Measurements from ENCODE around the gene NHSL2. TPM values are rescaled to one million over a fixed set of nuclear protein-coding genes. Genes with fewer than 3 reads are reported as not detected.

NHSL2 gene
- total RNA-seq, 1 donor from 2014 or later, result 0.07 TPM

GRCh38 chrX:72121383-72121782 is 210.7 kb downstream of the NHSL2 start:
- no peak overlapping the region for H3K4me3 Mint-ChIP-seq
- H3K27me3 Mint-ChIP-seq, result peaks cover 35% of the 10 kb centered on the region
- peak; percentile 74 for DNase-seq
- no peak overlapping the region for H3K27ac Mint-ChIP-seq
- H3K36me3 Mint-ChIP-seq (ENCODE audit: low read depth), result no peaks in the 10 kb centered on the region
- intact Hi-C loops (cut with micrococcal nuclease), result no loop called here
- H3K4me1 Mint-ChIP-seq, result peaks cover 18% of the 10 kb centered on the region
- no peaks in the 10 kb centered on the region for H3K9me3 Mint-ChIP-seq

DNA sequence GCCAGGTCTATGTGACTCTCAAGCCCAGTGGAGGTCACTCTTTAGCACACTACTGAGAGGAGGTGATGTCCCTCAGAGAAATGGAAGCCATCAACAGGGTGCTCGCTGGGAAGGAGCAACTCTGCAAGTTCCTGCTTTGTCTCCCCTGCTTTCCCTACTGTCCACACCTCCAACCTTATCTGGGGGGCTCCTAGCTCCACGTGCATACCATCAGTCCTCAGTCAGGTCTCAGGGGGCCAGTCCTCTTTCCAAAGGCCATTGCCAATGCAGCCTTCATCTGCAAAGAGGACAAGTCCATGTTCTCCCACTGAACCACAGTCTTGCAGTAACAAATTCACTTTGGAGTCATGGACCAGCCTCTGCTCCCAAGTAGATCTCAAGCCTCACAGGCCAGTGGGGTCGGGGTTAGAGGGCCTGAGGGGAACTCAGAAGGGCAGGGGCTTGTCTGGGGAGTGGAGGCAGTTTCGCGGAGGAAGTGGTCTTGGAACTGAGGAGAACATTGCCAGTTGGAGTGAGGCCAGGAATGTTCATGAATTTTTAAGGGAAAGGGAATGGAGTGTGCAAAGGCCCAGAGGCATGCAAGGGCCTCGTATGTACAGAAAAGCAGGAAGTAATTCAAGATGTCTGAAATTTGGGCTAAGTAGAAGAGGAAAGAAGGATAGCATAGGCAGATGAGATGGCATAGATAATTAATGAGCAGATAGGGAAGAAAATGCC is 212.1 kb downstream of the NHSL2 start:
- peaks cover 23% of the 10 kb centered on the region for H3K4me1 Mint-ChIP-seq
- no peaks in the 10 kb centered on the region for H3K9me3 Mint-ChIP-seq
- no peak for DNase-seq
- no peak overlapping the region for H3K27ac Mint-ChIP-seq
- H3K27me3 Mint-ChIP-seq, result peaks cover 39% of the 10 kb centered on the region
- H3K36me3 Mint-ChIP-seq (ENCODE audit: low read depth), result no peaks in the 10 kb centered on the region
- intact Hi-C loops (cut with micrococcal nuclease), result no loop called here
- H3K4me3 Mint-ChIP-seq, result no peak overlapping the region

DNA sequence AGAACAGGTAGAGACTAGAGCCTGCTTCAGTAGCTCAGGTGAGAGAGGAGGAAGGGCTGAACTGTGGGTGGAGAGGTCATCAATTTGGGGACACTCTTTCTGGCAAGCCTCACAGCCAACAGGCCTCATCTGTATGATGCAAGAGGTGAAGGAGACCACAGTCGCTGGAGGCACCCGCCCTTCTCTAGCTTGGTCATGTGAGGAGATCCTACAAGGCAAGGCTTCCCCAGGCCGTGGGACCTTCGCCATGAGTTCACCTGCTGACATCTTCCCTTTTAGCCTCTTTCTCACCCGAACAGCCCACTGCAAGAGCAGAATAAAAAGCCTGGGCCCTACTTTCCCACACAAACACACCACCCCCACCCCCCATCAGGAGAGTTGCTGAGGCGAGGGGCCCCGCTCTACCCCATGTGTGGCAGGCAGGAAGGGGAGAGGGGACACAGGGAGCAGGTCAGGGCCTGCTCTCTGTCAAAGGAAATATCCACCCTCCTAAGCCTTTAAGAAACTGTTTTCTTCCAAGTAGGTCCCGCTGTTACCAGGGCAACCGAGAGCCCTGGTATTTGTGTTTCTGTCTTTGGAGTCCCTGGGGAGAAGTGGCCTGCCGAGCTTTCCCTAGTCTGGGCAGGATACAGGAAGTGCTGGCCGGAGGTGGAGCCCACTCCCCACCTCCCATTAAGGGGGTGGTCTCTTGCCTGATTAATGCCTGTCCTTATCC is 213.0 kb downstream of the NHSL2 start:
- Mint-ChIP-seq H3K27me3 (peaks cover 42% of the 10 kb centered on the region), H3K9me3 (no peaks in the 10 kb centered on the region), H3K4me3 (no peak overlapping the region), H3K4me1 (peaks cover 23% of the 10 kb centered on the region), H3K27ac (no peak overlapping the region), H3K36me3 (ENCODE audit: low read depth) (no peaks in the 10 kb centered on the region)
- intact Hi-C loops (cut with micrococcal nuclease), result no loop called here
- DNase-seq, result no peak

GRCh38 chrX:72124540-72125201 is 214.0 kb downstream of the NHSL2 start:
- no peak for DNase-seq
- Mint-ChIP-seq H3K36me3 (ENCODE audit: low read depth) (no peaks in the 10 kb centered on the region), H3K27ac (no peak overlapping the region), H3K4me3 (no peak overlapping the region), H3K9me3 (no peaks in the 10 kb centered on the region), H3K27me3 (peaks cover 51% of the 10 kb centered on the region), H3K4me1 (peaks cover 23% of the 10 kb centered on the region)
- intact Hi-C loops (cut with micrococcal nuclease), result no loop called here

DNA sequence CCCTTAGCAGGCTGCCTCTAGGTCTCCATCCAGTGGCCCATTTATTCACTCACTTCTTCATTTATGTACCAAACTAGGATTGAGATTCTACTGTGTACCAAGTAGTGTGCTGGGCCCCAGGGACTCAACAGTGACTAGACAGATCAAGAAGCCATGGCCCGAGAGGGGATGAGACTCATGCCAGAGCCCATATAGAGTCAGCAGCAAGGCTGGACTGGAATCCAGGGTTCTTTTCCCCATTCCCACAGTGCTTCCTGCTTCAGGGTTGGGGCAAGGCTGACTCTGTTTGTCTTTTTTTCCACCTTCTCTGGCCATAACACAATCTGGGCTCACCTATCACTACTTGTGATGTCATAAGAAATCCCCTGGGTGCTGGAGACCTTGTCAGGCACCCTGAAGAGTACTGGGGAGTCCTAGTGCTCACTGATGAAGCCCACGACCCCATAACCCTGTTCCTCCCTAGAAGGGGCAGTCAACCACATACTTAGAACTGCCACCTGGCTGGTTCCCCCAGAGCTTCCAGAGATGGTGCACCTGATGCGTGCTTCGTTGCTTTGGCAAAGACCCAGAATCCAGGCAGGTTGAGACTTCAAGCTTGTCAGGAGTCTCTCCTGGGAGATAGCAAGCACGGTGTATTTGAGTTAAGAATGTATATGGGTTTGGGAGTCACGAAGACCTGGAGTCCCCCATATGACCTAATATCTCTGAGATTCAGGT is 214.8 kb downstream of the NHSL2 start:
- Mint-ChIP-seq H3K27me3 (peaks cover 51% of the 10 kb centered on the region), H3K9me3 (no peaks in the 10 kb centered on the region), H3K4me1 (peaks cover 21% of the 10 kb centered on the region), H3K36me3 (ENCODE audit: low read depth) (no peaks in the 10 kb centered on the region), H3K4me3 (no peak overlapping the region), H3K27ac (no peak overlapping the region)
- intact Hi-C loops (cut with micrococcal nuclease), result loop anchor here (1.0 kb wide), 2 partner anchors 107 to 126 kb away; no protein-coding TSS in a partner anchor
- no peak for DNase-seq

GRCh38 chrX:72126048-72126415 is 215.4 kb downstream of the NHSL2 start:
- peaks cover 52% of the 10 kb centered on the region for H3K27me3 Mint-ChIP-seq

GRCh38 chrX:72126539-72127140 is 216.0 kb downstream of the NHSL2 start:
- H3K27ac Mint-ChIP-seq, result no peak overlapping the region
- no peak overlapping the region for H3K4me3 Mint-ChIP-seq
- DNase-seq, result peak; percentile 94
- H3K27me3 Mint-ChIP-seq, result peaks cover 55% of the 10 kb centered on the region
- peaks cover 18% of the 10 kb centered on the region for H3K4me1 Mint-ChIP-seq
- intact Hi-C loops (cut with micrococcal nuclease), result loop anchor here (1.0 kb wide), 2 partner anchors 108 to 127 kb away; no protein-coding TSS in a partner anchor
- no peaks in the 10 kb centered on the region for H3K9me3 Mint-ChIP-seq
- no peaks in the 10 kb centered on the region for H3K36me3 Mint-ChIP-seq (ENCODE audit: low read depth)

More at GRCh38 chrX:72126048-72126415, 215.4 kb downstream of the NHSL2 start:
- no peak overlapping the region for H3K27ac Mint-ChIP-seq
- intact Hi-C loops (cut with micrococcal nuclease), result loop anchor here (1.0 kb wide), 2 partner anchors 108 to 127 kb away; no protein-coding TSS in a partner anchor
- H3K4me1 Mint-ChIP-seq, result peaks cover 21% of the 10 kb centered on the region
- H3K4me3 Mint-ChIP-seq, result no peak overlapping the region
- no peaks in the 10 kb centered on the region for H3K9me3 Mint-ChIP-seq
- DNase-seq, result no peak
- no peaks in the 10 kb centered on the region for H3K36me3 Mint-ChIP-seq (ENCODE audit: low read depth)

DNA sequence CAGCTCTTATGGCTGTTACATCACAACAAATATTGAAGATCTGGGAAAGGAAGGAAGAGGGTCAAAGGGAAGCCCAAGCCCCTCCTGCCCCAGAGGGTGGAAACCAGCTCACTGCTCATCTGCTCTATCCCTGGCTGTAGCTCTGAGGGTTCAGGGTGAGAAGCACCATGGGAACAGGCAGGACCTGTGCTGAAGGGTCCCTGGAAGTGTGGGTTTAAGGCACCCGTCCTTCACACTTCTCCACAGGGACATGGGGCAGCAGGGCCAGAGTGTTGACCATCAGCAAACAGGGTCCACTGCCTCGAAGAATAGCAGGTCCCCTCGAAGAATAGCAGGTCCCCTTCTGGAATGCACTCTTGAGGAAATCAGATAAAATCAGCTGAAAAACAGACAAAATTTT is 216.7 kb downstream of the NHSL2 start:
- Mint-ChIP-seq H3K27ac (no peak overlapping the region), H3K9me3 (no peaks in the 10 kb centered on the region), H3K4me1 (peaks cover 20% of the 10 kb centered on the region), H3K36me3 (ENCODE audit: low read depth) (no peaks in the 10 kb centered on the region), H3K27me3 (peaks cover 58% of the 10 kb centered on the region), H3K4me3 (no peak overlapping the region)
- DNase-seq, result no peak
- intact Hi-C loops (cut with micrococcal nuclease), result no loop called here

- DNase-seq, result no peak
- H3K27me3 Mint-ChIP-seq, result peaks cover 64% of the 10 kb centered on the region
- intact Hi-C loops (cut with micrococcal nuclease), result no loop called here
- no peaks in the 10 kb centered on the region for H3K36me3 Mint-ChIP-seq (ENCODE audit: low read depth)
- no peaks in the 10 kb centered on the region for H3K9me3 Mint-ChIP-seq
- no peak overlapping the region for H3K4me3 Mint-ChIP-seq
- H3K27ac Mint-ChIP-seq, result no peak overlapping the region
- H3K4me1 Mint-ChIP-seq, result peaks cover 14% of the 10 kb centered on the region
Measured at GRCh38 chrX:72128183-72128834, 217.7 kb downstream of the NHSL2 start.

- no peaks in the 10 kb centered on the region for H3K9me3 Mint-ChIP-seq
- intact Hi-C loops (cut with micrococcal nuclease), result no loop called here
- no peak overlapping the region for H3K4me3 Mint-ChIP-seq
- peaks cover 69% of the 10 kb centered on the region for H3K27me3 Mint-ChIP-seq
- DNase-seq, result peak; percentile 67
- H3K27ac Mint-ChIP-seq, result no peak overlapping the region
- peaks cover 11% of the 10 kb centered on the region for H3K4me1 Mint-ChIP-seq
- no peaks in the 10 kb centered on the region for H3K36me3 Mint-ChIP-seq (ENCODE audit: low read depth)
Measured at GRCh38 chrX:72128881-72129280, 218.2 kb downstream of the NHSL2 start.

- H3K27me3 Mint-ChIP-seq, result peaks cover 64% of the 10 kb centered on the region
- intact Hi-C loops (cut with micrococcal nuclease), result no loop called here
- no peak overlapping the region for H3K27ac Mint-ChIP-seq
- no peaks in the 10 kb centered on the region for H3K36me3 Mint-ChIP-seq (ENCODE audit: low read depth)
- H3K4me3 Mint-ChIP-seq, result no peak overlapping the region
- DNase-seq, result no peak
- H3K4me1 Mint-ChIP-seq, result peaks cover 8% of the 10 kb centered on the region
- no peaks in the 10 kb centered on the region for H3K9me3 Mint-ChIP-seq
Measured at GRCh38 chrX:72129661-72130060, 219.0 kb downstream of the NHSL2 start.

DNA sequence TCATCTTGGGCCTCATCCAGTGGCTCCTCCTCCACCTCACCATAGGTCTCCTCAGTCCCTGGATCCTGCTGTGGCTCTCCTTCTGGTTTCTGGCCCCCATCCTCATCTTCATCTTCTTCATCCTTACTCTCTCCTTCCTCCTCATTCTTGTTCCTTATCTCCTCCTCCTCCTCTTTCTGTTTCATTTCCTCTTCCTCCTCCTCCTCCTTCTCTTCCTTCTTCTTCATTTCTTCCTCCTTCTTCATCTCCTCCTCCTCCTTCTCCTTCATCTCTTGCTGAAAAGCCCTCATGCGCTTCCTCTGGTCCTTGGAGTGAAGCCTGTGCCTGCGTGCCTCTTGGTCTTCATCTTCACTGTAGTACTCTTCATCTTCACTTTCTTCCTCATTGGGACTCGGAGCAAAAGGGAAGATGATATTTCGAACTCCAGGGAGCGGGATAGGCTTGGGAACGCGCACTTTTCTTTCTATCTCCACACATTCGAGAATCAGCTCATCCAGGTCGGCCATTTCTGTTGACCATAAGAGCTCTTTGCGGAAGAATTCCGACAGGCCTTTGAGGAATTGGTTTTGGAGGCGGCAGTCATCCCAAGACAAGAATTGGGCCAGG is 219.6 kb downstream of the NHSL2 start:
- intact Hi-C loops (cut with micrococcal nuclease), result no loop called here
- H3K36me3 Mint-ChIP-seq (ENCODE audit: low read depth), result no peaks in the 10 kb centered on the region
- peak overlapping the region; percentile 21 for H3K4me3 Mint-ChIP-seq
- H3K27me3 Mint-ChIP-seq, result peaks cover 63% of the 10 kb centered on the region
- no peaks in the 10 kb centered on the region for H3K9me3 Mint-ChIP-seq
- H3K27ac Mint-ChIP-seq, result no peak overlapping the region
- peaks cover 8% of the 10 kb centered on the region for H3K4me1 Mint-ChIP-seq
- no peak for DNase-seq

Data from activated CD4-positive, alpha-beta T cell treated with anti-CD3 and anti-CD28 coated beads, Interleukin-2, amount 10 ng/mL, durations not matched to agents 24 days and 14 days (primary cell).